Measurements from ENCODE around the gene IRF2BP2.

DNA sequence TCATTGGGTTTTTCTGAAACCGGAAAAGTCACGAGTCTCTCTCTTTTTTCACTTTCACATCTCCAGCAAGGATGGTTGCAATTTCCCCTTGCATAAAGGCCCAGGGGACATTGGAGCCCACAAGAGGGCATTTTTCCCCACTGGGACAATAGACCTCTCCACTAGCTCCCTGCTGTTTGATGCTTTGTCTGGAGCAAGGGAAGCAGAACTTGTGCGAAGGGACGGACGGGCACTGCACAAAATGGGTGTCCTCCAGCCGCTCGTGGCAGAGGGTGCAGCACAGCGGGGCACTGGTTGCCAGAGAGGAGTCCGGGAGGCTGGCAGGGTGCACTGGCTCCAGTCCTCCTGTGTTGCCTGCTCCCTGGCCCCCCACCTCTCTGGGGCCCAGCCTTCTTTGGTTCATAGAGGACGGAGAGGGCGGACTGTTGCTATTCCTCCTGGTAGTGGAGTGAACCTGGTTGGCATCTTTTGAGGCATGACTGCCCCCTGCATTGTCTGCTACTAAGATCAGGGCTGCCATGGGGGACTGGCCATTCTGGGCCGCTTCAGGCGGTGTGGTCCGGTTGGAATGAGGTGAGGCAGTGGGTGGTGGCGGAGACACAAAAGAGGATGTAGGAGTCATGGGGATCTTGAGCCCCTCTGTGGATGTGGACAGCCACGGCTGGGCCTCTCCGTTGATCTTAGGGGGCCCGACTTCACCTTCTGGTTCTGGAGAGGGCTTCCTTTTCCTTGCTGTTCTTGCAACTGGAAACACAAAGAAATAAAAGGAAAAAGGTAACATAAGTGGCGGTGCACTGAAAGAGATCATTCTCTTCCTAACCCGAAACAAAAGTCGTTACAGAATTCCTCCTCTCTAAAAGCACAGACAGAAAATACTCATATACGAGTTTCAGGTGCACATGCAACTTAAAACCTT is 2.6 kb downstream of the IRF2BP2 start:
- TF ChIP-seq, protein P1, sequence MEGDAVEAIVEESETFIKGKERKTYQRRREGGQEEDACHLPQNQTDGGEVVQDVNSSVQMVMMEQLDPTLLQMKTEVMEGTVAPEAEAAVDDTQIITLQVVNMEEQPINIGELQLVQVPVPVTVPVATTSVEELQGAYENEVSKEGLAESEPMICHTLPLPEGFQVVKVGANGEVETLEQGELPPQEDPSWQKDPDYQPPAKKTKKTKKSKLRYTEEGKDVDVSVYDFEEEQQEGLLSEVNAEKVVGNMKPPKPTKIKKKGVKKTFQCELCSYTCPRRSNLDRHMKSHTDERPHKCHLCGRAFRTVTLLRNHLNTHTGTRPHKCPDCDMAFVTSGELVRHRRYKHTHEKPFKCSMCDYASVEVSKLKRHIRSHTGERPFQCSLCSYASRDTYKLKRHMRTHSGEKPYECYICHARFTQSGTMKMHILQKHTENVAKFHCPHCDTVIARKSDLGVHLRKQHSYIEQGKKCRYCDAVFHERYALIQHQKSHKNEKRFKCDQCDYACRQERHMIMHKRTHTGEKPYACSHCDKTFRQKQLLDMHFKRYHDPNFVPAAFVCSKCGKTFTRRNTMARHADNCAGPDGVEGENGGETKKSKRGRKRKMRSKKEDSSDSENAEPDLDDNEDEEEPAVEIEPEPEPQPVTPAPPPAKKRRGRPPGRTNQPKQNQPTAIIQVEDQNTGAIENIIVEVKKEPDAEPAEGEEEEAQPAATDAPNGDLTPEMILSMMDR (IDR thresholded peaks at IDR 0.05): peak in 1 of 4 experiments; percentile 23
- peak; percentile 13 for TF ChIP-seq POLR2A (IDR thresholded peaks at IDR 0.05)
- peak; percentile 29 for TF ChIP-seq POLR2AphosphoS5 (IDR thresholded peaks at IDR 0.05)
